GM12865 (cell line): ENCODE measurements around the gene TTLL7.

Source experiments
- DNase-seq: peaks from one replicate; pipeline ENCODE4 v3.0.0; 2010; ENCODE audit warnings: low read depth
- H3K4me3 ChIP-seq: 2 replicates; pipeline ENCODE4 v1.5.1; 2011; ENCODE audit warnings: mild to moderate bottlenecking, low read depth, low read length, control low read depth
- TF ChIP-seq, protein P1 (sequence below): IDR thresholded peaks from 2 replicates; pipeline ENCODE4 v1.5.1; 2011; ENCODE audit warnings: low read length, control low read depth, low read depth, inconsistent platforms; ENCODE audit not compliant: insufficient read depth; ENCODE audit errors: missing control alignments

TTLL7 gene

DNA sequence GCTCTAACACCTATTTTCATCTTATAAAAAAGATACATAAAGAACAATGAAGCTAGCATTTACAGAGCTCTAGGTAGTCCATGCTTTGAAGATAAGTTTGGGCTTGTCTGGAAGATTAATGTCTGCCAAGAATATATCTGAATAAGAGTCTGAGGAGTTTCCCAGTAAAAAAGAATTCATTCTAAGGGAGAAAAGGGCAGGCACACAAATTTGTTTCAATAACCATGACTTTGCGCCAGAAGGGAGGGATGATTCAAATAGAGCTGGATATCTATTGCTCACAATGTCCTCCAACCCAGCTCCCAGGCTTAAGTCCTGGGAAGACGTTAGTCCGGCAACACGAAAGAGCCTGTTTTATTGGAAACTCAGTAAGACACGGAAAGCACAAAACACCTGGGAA, 9.7 kb upstream of the TTLL7 start:
- TF ChIP-seq, protein P1, sequence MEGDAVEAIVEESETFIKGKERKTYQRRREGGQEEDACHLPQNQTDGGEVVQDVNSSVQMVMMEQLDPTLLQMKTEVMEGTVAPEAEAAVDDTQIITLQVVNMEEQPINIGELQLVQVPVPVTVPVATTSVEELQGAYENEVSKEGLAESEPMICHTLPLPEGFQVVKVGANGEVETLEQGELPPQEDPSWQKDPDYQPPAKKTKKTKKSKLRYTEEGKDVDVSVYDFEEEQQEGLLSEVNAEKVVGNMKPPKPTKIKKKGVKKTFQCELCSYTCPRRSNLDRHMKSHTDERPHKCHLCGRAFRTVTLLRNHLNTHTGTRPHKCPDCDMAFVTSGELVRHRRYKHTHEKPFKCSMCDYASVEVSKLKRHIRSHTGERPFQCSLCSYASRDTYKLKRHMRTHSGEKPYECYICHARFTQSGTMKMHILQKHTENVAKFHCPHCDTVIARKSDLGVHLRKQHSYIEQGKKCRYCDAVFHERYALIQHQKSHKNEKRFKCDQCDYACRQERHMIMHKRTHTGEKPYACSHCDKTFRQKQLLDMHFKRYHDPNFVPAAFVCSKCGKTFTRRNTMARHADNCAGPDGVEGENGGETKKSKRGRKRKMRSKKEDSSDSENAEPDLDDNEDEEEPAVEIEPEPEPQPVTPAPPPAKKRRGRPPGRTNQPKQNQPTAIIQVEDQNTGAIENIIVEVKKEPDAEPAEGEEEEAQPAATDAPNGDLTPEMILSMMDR, result no peak
- H3K4me3 ChIP-seq, result no peak overlapping the region
- no peak for DNase-seq

- no peak for DNase-seq
- no peak overlapping the region for H3K4me3 ChIP-seq
- TF ChIP-seq, protein P1, result no peak
Measured at GRCh38 chr1:84006591-84006990, 7.7 kb upstream of the TTLL7 start.

- no peak for DNase-seq
- no peak overlapping the region for H3K4me3 ChIP-seq
- TF ChIP-seq, protein P1, result no peak
Measured at GRCh38 chr1:84001501-84001900, 2.6 kb upstream of the TTLL7 start.

DNA sequence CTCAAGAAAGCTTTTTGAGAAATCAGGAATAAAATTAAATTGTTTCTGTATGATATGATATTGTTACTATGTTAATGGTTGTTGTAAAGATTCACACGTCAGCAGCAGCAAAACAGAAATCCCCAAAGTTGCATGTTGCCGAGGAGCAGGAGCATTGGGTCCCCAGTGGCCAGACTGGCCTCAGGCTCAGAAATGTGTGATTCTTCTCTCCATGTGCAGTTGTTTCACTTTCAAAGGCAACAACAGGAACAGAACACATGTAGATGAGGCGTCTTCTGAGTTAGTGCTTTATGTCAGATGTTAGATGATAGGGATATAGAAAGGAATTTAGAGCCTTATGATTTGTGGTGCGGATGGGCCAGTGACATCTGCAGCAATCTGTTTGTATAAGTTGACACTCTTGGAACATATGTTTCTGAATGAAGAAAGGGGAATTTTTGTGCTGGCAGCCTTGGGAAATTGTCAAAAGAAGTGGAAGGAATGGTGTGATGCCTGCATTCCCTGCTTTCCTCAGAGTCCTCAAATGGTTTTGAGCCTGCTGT, 2.1 kb upstream of the TTLL7 start:
- DNase-seq, result no peak
- no peak overlapping the region for H3K4me3 ChIP-seq
- TF ChIP-seq, protein P1, result no peak

DNA sequence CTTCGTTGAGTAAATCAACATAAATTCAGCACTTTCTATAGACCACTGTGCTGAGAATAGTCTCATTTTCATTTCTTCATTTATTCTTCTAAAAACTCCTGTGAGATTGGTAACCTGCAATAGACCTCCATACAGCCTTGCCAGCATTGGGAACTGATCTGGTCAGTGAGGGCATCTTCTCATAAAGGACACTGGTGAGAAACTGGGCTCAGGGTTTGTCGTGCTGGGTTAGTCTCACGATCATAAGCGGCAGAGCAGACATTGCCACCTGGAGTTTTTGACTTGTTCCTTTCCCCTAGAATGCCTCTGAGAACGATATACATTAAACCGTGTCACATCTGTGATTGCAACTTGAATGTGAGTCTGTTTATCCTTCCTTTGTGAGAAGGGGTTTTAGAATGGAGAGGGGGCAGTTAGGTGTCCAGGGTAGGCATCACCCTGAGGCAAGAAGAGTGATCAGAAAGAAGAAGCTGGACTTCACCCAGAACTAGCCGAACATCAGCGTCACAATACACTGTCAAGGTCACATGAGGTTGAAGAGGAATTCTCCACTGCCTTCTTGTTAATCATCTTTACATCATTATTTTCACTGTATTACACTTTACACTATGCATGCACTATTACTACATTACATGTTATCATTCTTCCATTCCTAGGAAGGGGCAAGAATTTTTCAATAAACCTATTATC, 1.4 kb upstream of the TTLL7 start:
- TF ChIP-seq, protein P1, result no peak
- DNase-seq, result no peak
- no peak overlapping the region for H3K4me3 ChIP-seq

GRCh38 chr1:83999316-83999819, 436 bp upstream of the TTLL7 start:
- DNase-seq, result peak; percentile 81
- TF ChIP-seq, protein P1, result no peak
- peak overlapping the region; percentile 79 for H3K4me3 ChIP-seq

- TF ChIP-seq, protein P1, result no peak
- H3K4me3 ChIP-seq, result no peak overlapping the region
- no peak for DNase-seq
Measured at GRCh38 chr1:83998205-83998497, 781 bp downstream of the TTLL7 start.
